ENCODE results near the gene BET1.
A peak's percentile ranks its signal among the peaks of the same experiment; 100 is the strongest.

Gene BET1, protein sequence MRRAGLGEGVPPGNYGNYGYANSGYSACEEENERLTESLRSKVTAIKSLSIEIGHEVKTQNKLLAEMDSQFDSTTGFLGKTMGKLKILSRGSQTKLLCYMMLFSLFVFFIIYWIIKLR

GRCh38 chr7:94004024-94004951 lies at the start of gene BET1:
Gene BET1 (minus strand): TSS chr7:94004355. CDS start chr7:94004216, 139 bp downstream.
- peak within 1 kb of the TSS; percentile 96 for H3K4me3 ChIP-seq (ENCODE audit: low read depth, low read length)
- TF ChIP-seq, protein P1, sequence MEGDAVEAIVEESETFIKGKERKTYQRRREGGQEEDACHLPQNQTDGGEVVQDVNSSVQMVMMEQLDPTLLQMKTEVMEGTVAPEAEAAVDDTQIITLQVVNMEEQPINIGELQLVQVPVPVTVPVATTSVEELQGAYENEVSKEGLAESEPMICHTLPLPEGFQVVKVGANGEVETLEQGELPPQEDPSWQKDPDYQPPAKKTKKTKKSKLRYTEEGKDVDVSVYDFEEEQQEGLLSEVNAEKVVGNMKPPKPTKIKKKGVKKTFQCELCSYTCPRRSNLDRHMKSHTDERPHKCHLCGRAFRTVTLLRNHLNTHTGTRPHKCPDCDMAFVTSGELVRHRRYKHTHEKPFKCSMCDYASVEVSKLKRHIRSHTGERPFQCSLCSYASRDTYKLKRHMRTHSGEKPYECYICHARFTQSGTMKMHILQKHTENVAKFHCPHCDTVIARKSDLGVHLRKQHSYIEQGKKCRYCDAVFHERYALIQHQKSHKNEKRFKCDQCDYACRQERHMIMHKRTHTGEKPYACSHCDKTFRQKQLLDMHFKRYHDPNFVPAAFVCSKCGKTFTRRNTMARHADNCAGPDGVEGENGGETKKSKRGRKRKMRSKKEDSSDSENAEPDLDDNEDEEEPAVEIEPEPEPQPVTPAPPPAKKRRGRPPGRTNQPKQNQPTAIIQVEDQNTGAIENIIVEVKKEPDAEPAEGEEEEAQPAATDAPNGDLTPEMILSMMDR (IDR thresholded peaks at IDR 0.05; ENCODE audit: low read depth, low read length), result no peak

- TF ChIP-seq, protein P1 (IDR thresholded peaks at IDR 0.05; ENCODE audit: low read depth, low read length), result no peak
- no peak overlapping the region for H3K4me3 ChIP-seq (ENCODE audit: low read depth, low read length)
These were observed 49.4 kb upstream of the BET1 start for GRCh38 chr7:94053532-94053931.

GRCh38 chr7:94052398-94053180 lies 48.4 kb upstream of the BET1 start:
- no peak overlapping the region for H3K4me3 ChIP-seq (ENCODE audit: low read depth, low read length)
- TF ChIP-seq, protein P1 (IDR thresholded peaks at IDR 0.05; ENCODE audit: low read depth, low read length), result no peak

GRCh38 chr7:94050046-94050445 lies 45.9 kb upstream of the BET1 start:
- H3K4me3 ChIP-seq (ENCODE audit: low read depth, low read length), result no peak overlapping the region
- TF ChIP-seq, protein P1 (IDR thresholded peaks at IDR 0.05; ENCODE audit: low read depth, low read length), result no peak

- H3K4me3 ChIP-seq (ENCODE audit: low read depth, low read length), result no peak overlapping the region
- TF ChIP-seq, protein P1 (IDR thresholded peaks at IDR 0.05; ENCODE audit: low read depth, low read length), result no peak
These were observed 45.5 kb upstream of the BET1 start for GRCh38 chr7:94049615-94050014.

DNA sequence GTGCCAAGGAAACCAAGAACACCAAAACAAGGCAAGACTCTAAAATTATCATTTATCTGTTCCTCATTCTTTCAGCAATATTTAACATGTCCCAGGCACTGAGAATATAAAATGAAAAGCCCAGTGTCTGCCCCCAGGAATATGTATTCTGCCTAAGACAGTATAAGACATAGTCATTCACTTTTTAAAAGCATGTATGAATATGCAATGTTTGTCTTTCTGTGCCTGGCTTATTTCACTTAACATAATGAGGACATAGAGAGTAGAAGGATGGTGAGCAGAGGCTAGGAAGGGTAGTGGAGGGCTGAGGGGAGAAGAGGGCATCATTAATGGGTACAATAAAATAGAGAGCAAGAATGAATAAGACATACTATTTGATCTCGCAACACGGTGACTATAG lies 44.6 kb upstream of the BET1 start:
- H3K4me3 ChIP-seq (ENCODE audit: low read depth, low read length), result no peak overlapping the region

More for the DNA sequence above, 44.6 kb upstream of the BET1 start:
- TF ChIP-seq, protein P1 (IDR thresholded peaks at IDR 0.05; ENCODE audit: low read depth, low read length), result no peak
